Thyroid gland (tissue), 4 donors: Measurements from ENCODE around the gene DOLK.
"Not testable (repeated sequence)": the region's sequence is repeated elsewhere in the genome, so short reads cannot be mapped to it uniquely, and the experiment has no call there.

ENCODE experiments used
- POLR2A ChIP-seq, 2 donors: fragments of 450-650 bp; IDR thresholded peaks; one replicate each; pipeline ENCODE4 v1.6.1; 2017; ENCODE audit warnings: antibody characterized with exemption in 2 of 2, mild to moderate bottlenecking in 2 of 2, moderate library complexity in 1 of 2
- TF ChIP-seq, protein P1 (sequence below), 6 experiments: fragments of 200-600 bp in 3 of 6; fragments of 450-650 bp in 3 of 6; sonication (generic) in 3 of 6; IDR thresholded peaks; one replicate each; pipeline ENCODE4 v1.5.1; 2016 to 2019; ENCODE audit warnings: antibody characterized with exemption in 6 of 6, mild to moderate bottlenecking in 2 of 6, inconsistent platforms in 1 of 6, moderate library complexity in 1 of 6

DNA sequence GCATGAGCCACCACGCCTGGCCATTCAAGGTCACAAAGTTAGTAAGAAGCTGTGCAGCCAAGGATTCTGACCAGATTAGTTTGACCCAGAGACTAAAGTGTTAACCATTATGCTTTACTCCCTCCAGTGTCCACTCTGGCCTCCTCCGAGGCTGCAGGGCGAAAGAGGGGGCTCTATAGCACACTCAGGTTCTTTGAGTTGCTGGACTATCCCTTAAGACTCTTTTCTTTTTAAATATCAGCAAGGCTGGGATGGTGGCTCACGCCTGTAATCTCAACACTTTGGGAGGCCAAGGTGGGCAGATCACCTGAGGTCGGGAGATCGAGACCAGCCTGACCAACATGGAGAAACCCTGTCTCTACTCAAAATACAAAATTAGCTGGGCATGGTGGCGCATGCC, 2.4 kb downstream of the DOLK start:
- TF ChIP-seq POLR2A (IDR thresholded peaks at IDR 0.05): not testable (repeated sequence)
- TF ChIP-seq, protein P1, sequence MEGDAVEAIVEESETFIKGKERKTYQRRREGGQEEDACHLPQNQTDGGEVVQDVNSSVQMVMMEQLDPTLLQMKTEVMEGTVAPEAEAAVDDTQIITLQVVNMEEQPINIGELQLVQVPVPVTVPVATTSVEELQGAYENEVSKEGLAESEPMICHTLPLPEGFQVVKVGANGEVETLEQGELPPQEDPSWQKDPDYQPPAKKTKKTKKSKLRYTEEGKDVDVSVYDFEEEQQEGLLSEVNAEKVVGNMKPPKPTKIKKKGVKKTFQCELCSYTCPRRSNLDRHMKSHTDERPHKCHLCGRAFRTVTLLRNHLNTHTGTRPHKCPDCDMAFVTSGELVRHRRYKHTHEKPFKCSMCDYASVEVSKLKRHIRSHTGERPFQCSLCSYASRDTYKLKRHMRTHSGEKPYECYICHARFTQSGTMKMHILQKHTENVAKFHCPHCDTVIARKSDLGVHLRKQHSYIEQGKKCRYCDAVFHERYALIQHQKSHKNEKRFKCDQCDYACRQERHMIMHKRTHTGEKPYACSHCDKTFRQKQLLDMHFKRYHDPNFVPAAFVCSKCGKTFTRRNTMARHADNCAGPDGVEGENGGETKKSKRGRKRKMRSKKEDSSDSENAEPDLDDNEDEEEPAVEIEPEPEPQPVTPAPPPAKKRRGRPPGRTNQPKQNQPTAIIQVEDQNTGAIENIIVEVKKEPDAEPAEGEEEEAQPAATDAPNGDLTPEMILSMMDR (IDR thresholded peaks at IDR 0.05): not testable (repeated sequence)
